D341Med (cell line): ENCODE data around the gene TAX1BP1.
"Not testable (repeated sequence)": the region's sequence is repeated elsewhere in the genome, so short reads cannot be mapped to it uniquely, and the experiment has no call there.

ENCODE experiments used
- DNase-seq: peaks from one replicate; pipeline ENCODE4 v3.0.0; 2012; ENCODE audit warnings: low spot score

Gene TAX1BP1

GRCh38 chr7:27739301-27739908 is 557 bp upstream of the TAX1BP1 start:
- DNase-seq, result no peak

- peak; percentile 79 for DNase-seq
Measured at GRCh38 chr7:27740449-27741086, 606 bp downstream of the TAX1BP1 start.

GRCh38 chr7:27742091-27742710 is 2.2 kb downstream of the TAX1BP1 start:
- DNase-seq, result not testable (repeated sequence)

- DNase-seq, result peak; percentile 47
Measured at GRCh38 chr7:27745064-27745583, 5.2 kb downstream of the TAX1BP1 start.

- no peak for DNase-seq
Measured at GRCh38 chr7:27746486-27746885, 6.5 kb downstream of the TAX1BP1 start.

- no peak for DNase-seq
Measured at GRCh38 chr7:27746978-27747377, 7.0 kb downstream of the TAX1BP1 start.

GRCh38 chr7:27747589-27748368 is 7.8 kb downstream of the TAX1BP1 start:
- no peak for DNase-seq

GRCh38 chr7:27750316-27750715 is 10.4 kb downstream of the TAX1BP1 start:
- no peak for DNase-seq

GRCh38 chr7:27751888-27752660 is 12.1 kb downstream of the TAX1BP1 start:
- no peak for DNase-seq

- no peak for DNase-seq
Measured at GRCh38 chr7:27753863-27754262, 13.9 kb downstream of the TAX1BP1 start.

GRCh38 chr7:27756298-27756697 is 16.3 kb downstream of the TAX1BP1 start:
- no peak for DNase-seq

GRCh38 chr7:27759491-27759890 is 19.5 kb downstream of the TAX1BP1 start:
- DNase-seq, result no peak

- no peak for DNase-seq
Measured at GRCh38 chr7:27762062-27762461, 22.1 kb downstream of the TAX1BP1 start.

GRCh38 chr7:27763983-27764508 is 24.1 kb downstream of the TAX1BP1 start:
- DNase-seq, result no peak

- DNase-seq, result no peak
Measured at GRCh38 chr7:27765841-27766240, 25.9 kb downstream of the TAX1BP1 start.

- DNase-seq, result no peak
Measured at GRCh38 chr7:27767374-27767773, 27.4 kb downstream of the TAX1BP1 start.

- DNase-seq, result no peak
Measured at GRCh38 chr7:27771111-27771510, 31.1 kb downstream of the TAX1BP1 start.

- peak; percentile 26 for DNase-seq
Measured at GRCh38 chr7:27774717-27775328, 34.9 kb downstream of the TAX1BP1 start.

- DNase-seq, result no peak
Measured at GRCh38 chr7:27775782-27776181, 35.8 kb downstream of the TAX1BP1 start.

- no peak for DNase-seq
Measured at GRCh38 chr7:27777662-27778061, 37.7 kb downstream of the TAX1BP1 start.

- no peak for DNase-seq
Measured at GRCh38 chr7:27779873-27780272, 39.9 kb downstream of the TAX1BP1 start.
